HepG2 (cell line): ENCODE measurements around the gene MDH2. TPM values are rescaled to one million over a fixed set of nuclear protein-coding genes. Genes with fewer than 3 reads are reported as not detected.

Source experiments
- AGO1 ChIP-seq: fragments of 200-400 bp; formaldehyde crosslinking; IDR thresholded peaks from 2 replicates; pipeline ENCODE4 v1.6.1; 2017; ENCODE audit warnings: mild to moderate bottlenecking, low read depth, low read length, moderate library complexity; ENCODE audit not compliant: poor library complexity, severe bottlenecking
- ARID2 ChIP-seq: sonication (generic); formaldehyde crosslinking; IDR thresholded peaks from 2 replicates; pipeline ENCODE4 v1.8.1; 2022; ENCODE audit warnings: mild to moderate bottlenecking, missing genetic modification reagents, borderline replicate concordance
- ESRRA ChIP-seq: sonication (generic); formaldehyde crosslinking; IDR thresholded peaks from 2 replicates; pipeline ENCODE4 v1.5.1; 2020; ENCODE audit warnings: mild to moderate bottlenecking, low read depth, missing genetic modification reagents
- FOXA3 ChIP-seq: IDR thresholded peaks from 2 replicates; pipeline ENCODE4 v1.6.1; 2016; ENCODE audit warnings: missing genetic modification reagents, missing compliant biosample characterization
- GLI4 ChIP-seq: sonication (generic); formaldehyde crosslinking; IDR thresholded peaks from 2 replicates; pipeline ENCODE4 v1.5.1; 2020; ENCODE audit warnings: missing genetic modification reagents, mild to moderate bottlenecking, moderate library complexity, borderline replicate concordance
- HES4 ChIP-seq: sonication (generic); formaldehyde crosslinking; IDR thresholded peaks from 2 replicates; pipeline ENCODE4 v1.9.0; 2021; ENCODE audit warnings: mild to moderate bottlenecking, missing genetic modification reagents, borderline replicate concordance
- NCOA2 ChIP-seq: sonication (generic); formaldehyde crosslinking; IDR thresholded peaks from 2 replicates; pipeline ENCODE4 v1.8.0; 2022; ENCODE audit warnings: inconsistent platforms
- POGZ ChIP-seq: sonication (generic); formaldehyde crosslinking; IDR thresholded peaks from 2 replicates; pipeline ENCODE4 v1.4.0; 2020; ENCODE audit warnings: mild to moderate bottlenecking, missing genetic modification reagents
- POLR2A ChIP-seq, 2 experiments: IDR thresholded peaks; 2 replicates each; pipeline ENCODE4 v1.6.1; 2011; ENCODE audit warnings: low read depth in 2 of 2, low read length in 2 of 2, mild to moderate bottlenecking in 1 of 2, moderate library complexity in 1 of 2; ENCODE audit not compliant: insufficient read depth in 1 of 2
- SKI ChIP-seq: fragments of 450-650 bp; IDR thresholded peaks from one replicate; pipeline ENCODE4 v1.6.1; 2018; ENCODE audit warnings: mild to moderate bottlenecking; ENCODE audit not compliant: partially characterized antibody
- TGIF2 ChIP-seq: IDR thresholded peaks from 2 replicates; pipeline ENCODE4 v1.6.1; 2016; ENCODE audit warnings: control low read depth, missing compliant biosample characterization
- ZBTB42 ChIP-seq: sonication (generic); formaldehyde crosslinking; IDR thresholded peaks from 2 replicates; pipeline ENCODE4 v1.5.0; 2020; ENCODE audit warnings: mild to moderate bottlenecking, missing genetic modification reagents
- ZC3H13 ChIP-seq: sonication (generic); formaldehyde crosslinking; IDR thresholded peaks from 2 replicates; pipeline ENCODE4 v1.8.1; 2023; ENCODE audit warnings: mild to moderate bottlenecking, missing genetic modification reagents, moderate library complexity
- ZNF589 ChIP-seq: sonication (generic); formaldehyde crosslinking; conservative IDR thresholded peaks from 2 replicates; pipeline ENCODE4 v1.8.0; 2022; ENCODE audit warnings: mild to moderate bottlenecking, moderate library complexity, missing genetic modification reagents
- ZNF749 ChIP-seq: sonication (generic); formaldehyde crosslinking; IDR thresholded peaks from 2 replicates; pipeline ENCODE4 v1.8.0; 2022; ENCODE audit warnings: mild to moderate bottlenecking, missing genetic modification reagents, moderate library complexity, borderline replicate concordance
- ZNF878 ChIP-seq: sonication (generic); formaldehyde crosslinking; IDR thresholded peaks from 2 replicates; pipeline ENCODE4 v1.8.1; 2023; ENCODE audit warnings: mild to moderate bottlenecking, missing genetic modification reagents, moderate library complexity
- ZNF879 ChIP-seq: sonication (generic); formaldehyde crosslinking; IDR thresholded peaks from 2 replicates; pipeline ENCODE4 v1.8.1; 2023; ENCODE audit warnings: missing genetic modification reagents
- polyA plus RNA-seq, 8 experiments: library from polyadenylated mRNA; depleted of rRNA in 3 of 8; stranded (reverse) in 7 of 8; unstranded in 1 of 8; fragments of >200 nt; fragmentation: Illumina TruSeq in 4 of 8; extraction: Trizol in 4 of 8; gene quantifications; 2 replicates each; pipeline versions ENCODE4 v1.2.1 to v1.2.3, GENCODE V29; 2011 to 2016; ENCODE audit warnings: low read depth in 4 of 8, missing spikeins in 1 of 8, mixed read lengths in 1 of 8; ENCODE audit not compliant: insufficient read depth in 1 of 8
- total RNA-seq, 5 experiments: library from RNA; depleted of rRNA; stranded (reverse); fragments of >200 nt; fragmentation: Illumina TruSeq; extraction: Trizol; gene quantifications; 2 replicates each; pipeline ENCODE4 v1.2.3, GENCODE V29; 2016; ENCODE audit warnings: low read depth in 1 of 5
- TF ChIP-seq, protein P1 (sequence below): sonication (generic); formaldehyde crosslinking; IDR thresholded peaks from 2 replicates; pipeline ENCODE4 v1.5.0; 2020; ENCODE audit warnings: mild to moderate bottlenecking, missing genetic modification reagents, moderate library complexity
- TF ChIP-seq, protein P2 (sequence below): sonication (generic); formaldehyde crosslinking; IDR thresholded peaks from 2 replicates; pipeline ENCODE4 v1.5.1; 2020; ENCODE audit warnings: missing genetic modification reagents, mild to moderate bottlenecking, borderline replicate concordance
- TF ChIP-seq, protein P3 (sequence below): IDR thresholded peaks from 2 replicates; pipeline ENCODE4 v1.6.1; 2016; ENCODE audit warnings: missing biosample characterization, missing genetic modification reagents, low read depth
- TF ChIP-seq, protein P4 (sequence below): sonication (generic); formaldehyde crosslinking; IDR thresholded peaks from 2 replicates; pipeline ENCODE4 v1.4.0; 2020; ENCODE audit warnings: missing genetic modification reagents
- TF ChIP-seq, protein P5 (sequence below): sonication (generic); formaldehyde crosslinking; IDR thresholded peaks from 2 replicates; pipeline ENCODE4 v1.5.1; 2020; ENCODE audit warnings: mild to moderate bottlenecking, missing genetic modification reagents, borderline replicate concordance

MDH2 gene
- total and polyA plus RNA-seq, 2 of the 13 experiments (the other 11 are each of a cell fraction or from before 2014, with no cell fraction given), result 81.4 to 90.3 TPM

DNA sequence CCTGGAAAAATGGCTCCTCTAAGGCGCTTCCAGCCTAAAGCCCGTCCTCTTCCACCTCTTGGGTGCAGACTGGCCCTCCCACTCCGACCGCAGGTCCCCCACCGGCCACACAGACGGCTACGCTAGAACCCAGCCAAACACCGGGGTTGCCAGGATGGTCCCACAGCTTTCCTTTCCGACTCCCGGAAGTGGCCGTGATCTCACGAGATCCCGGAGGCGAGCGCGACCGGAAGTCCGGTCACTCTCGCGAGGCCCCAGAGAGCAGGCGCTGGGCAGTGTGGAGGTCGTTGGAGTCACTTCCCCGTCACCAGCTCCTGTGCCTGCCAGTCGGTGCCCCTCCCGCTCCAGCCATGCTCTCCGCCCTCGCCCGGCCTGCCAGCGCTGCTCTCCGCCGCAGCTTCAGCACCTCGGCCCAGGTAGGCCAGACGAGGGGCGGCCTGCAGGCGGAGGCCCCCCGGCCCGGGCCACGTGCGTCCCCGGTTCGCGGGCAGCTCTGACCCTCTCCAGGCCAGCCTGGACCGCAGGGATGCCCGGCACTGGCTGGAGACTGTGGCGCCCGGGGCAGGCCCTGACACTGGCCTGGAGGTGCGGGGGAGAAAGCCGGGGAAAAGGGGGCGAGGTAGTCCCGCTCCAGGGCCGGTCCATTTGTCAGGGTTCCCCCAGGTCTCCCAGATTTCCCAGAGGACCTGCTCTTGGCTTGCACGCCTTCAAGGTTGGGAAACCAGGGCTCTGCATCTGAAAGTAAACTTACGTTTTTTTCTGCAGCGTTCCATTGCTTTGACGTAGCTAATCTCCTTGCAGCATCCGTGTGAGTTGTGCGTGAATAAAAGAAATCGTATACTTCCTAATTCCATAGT lies at the start of gene MDH2, which contains the start of gene STYXL1 (continued):
- TF ChIP-seq, protein P1, sequence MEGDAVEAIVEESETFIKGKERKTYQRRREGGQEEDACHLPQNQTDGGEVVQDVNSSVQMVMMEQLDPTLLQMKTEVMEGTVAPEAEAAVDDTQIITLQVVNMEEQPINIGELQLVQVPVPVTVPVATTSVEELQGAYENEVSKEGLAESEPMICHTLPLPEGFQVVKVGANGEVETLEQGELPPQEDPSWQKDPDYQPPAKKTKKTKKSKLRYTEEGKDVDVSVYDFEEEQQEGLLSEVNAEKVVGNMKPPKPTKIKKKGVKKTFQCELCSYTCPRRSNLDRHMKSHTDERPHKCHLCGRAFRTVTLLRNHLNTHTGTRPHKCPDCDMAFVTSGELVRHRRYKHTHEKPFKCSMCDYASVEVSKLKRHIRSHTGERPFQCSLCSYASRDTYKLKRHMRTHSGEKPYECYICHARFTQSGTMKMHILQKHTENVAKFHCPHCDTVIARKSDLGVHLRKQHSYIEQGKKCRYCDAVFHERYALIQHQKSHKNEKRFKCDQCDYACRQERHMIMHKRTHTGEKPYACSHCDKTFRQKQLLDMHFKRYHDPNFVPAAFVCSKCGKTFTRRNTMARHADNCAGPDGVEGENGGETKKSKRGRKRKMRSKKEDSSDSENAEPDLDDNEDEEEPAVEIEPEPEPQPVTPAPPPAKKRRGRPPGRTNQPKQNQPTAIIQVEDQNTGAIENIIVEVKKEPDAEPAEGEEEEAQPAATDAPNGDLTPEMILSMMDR (CRISPR knock-in tag), result no peak; the same call in 1 of the 2 replicates
- TF ChIP-seq POLR2A (IDR thresholded peaks at IDR 0.05; ENCODE audit: insufficient read depth in 1 of 2, low read depth in 2 of 2, low read length in 2 of 2) (peak; percentile 89 to 92), ZC3H13 (CRISPR knock-in tag) (peak; percentile 39; the same call in 1 of the 2 replicates), SKI (no peak), TGIF2 (CRISPR knock-in tag) (peak; percentile 75; the same call in 1 of the 2 replicates), ZBTB42 (CRISPR knock-in tag) (peak; percentile 77; the same call in 1 of the 2 replicates), HES4 (CRISPR knock-in tag) (peak; percentile 82; the same call in 1 of the 2 replicates), ZNF589 (peak; percentile 84; the same call in 1 of the 2 replicates), FOXA3 (no peak; the same call in 1 of the 2 replicates), ZNF879 (0 out of 2 replicates have a peak, but pooled peaks have one; percentile 56), ZNF749 (CRISPR knock-in tag) (no peak), ARID2 (no peak), ZNF878 (no peak; the same call in 1 of the 2 replicates), GLI4 (CRISPR knock-in tag) (0 out of 2 replicates have a peak, but pooled peaks have one; percentile 41), AGO1 (peak; percentile 88), NCOA2 (CRISPR knock-in tag) (no peak), ESRRA (CRISPR knock-in tag) (peak; percentile 96), POGZ (CRISPR knock-in tag) (peak; percentile 93)
- TF ChIP-seq, protein P2, sequence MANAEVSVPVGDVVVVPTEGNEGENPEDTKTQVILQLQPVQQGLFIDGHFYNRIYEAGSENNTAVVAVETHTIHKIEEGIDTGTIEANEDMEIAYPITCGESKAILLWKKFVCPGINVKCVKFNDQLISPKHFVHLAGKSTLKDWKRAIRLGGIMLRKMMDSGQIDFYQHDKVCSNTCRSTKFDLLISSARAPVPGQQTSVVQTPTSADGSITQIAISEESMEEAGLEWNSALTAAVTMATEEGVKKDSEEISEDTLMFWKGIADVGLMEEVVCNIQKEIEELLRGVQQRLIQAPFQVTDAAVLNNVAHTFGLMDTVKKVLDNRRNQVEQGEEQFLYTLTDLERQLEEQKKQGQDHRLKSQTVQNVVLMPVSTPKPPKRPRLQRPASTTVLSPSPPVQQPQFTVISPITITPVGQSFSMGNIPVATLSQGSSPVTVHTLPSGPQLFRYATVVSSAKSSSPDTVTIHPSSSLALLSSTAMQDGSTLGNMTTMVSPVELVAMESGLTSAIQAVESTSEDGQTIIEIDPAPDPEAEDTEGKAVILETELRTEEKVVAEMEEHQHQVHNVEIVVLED, result peak; percentile 77
- TF ChIP-seq, protein P3, sequence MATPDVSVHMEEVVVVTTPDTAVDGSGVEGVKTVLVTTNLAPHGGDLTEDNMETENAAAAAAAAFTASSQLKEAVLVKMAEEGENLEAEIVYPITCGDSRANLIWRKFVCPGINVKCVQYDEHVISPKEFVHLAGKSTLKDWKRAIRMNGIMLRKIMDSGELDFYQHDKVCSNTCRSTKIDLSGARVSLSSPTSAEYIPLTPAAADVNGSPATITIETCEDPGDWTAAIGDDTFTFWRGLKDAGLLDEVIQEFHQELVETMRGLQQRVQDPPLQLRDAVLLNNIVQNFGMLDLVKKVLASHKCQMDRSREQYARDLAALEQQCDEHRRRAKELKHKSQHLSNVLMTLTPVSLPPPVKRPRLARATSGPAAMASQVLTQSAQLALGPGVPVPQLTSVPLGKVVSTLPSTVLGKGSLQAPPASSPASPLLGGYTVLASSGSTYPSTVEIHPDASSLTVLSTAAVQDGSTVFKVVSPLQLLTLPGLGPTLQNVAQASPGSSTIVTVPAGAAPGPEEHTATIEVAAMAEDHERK (CRISPR knock-in tag), result peak; percentile 54; the same call in 1 of the 2 replicates
- TF ChIP-seq, protein P4, sequence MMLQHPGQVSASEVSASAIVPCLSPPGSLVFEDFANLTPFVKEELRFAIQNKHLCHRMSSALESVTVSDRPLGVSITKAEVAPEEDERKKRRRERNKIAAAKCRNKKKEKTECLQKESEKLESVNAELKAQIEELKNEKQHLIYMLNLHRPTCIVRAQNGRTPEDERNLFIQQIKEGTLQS (CRISPR knock-in tag), result no peak
- TF ChIP-seq, protein P5, sequence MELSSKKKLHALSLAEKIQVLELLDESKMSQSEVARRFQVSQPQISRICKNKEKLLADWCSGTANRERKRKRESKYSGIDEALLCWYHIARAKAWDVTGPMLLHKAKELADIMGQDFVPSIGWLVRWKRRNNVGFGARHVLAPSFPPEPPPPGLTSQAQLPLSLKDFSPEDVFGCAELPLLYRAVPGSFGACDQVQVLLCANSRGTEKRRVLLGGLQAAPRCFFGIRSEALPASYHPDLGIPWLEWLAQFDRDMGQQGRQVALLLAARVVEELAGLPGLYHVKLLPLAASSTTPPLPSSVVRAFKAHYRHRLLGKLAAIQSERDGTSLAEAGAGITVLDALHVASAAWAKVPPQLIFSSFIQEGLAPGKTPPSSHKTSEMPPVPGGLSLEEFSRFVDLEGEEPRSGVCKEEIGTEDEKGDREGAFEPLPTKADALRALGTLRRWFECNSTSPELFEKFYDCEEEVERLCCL, result no peak
